Measurements from ENCODE around the gene PKDCC. TPM values are rescaled to one million over a fixed set of nuclear protein-coding genes. Genes with fewer than 3 reads are reported as not detected.

PKDCC gene
- total RNA-seq, 4 donors from 2014 or later = 152 to 246 (median 186) TPM

DNA sequence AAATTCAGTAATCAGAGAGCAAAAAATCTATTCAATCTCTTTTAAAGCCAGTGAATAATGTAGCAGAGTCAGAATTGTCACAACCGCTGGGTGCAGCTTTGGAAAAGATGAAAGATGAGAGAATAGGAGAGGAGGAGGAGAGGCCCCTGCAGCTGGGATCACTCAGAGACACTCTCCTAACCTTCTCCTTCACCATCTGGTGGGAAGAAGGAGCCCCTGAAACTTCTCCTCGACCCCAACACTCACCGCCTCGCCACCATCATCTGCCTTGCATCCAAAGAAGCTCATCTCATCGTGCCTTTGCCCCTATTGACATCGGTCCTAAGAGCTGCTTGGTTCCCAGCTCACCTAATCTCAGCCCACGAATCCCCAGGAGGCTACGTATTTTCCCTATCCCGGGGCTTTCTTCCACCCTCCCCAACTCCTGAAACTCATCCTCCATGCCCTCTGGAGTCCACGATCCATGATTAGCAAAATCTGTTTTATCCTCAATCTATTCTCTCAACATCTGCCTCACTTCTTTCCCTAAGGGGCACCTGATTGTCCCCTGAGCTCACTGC is 58.5 kb downstream of the PKDCC start:
- ATAC-seq = no peak
- in situ Hi-C loops (cut with MboI; ENCODE audit: low sequenced_read_pairs in 4 of 4) (loop anchor here in 1 of 4 donors (10.0 kb wide), 1 partner anchor 258 kb away; the partner anchor contains the start of gene COX7A2L), intact Hi-C loops (cut with DNase I; ENCODE audit: low total_unique reads) (no loop called here)
- H3K36me3 ChIP-seq = no peaks in the 10 kb centered on the region
- H3K27ac ChIP-seq = peak overlapping the region in 1 of 4 donors; percentile 18
- TF ChIP-seq POLR2A (IDR thresholded peaks at IDR 0.05) = no peak
- TF ChIP-seq, protein P1, sequence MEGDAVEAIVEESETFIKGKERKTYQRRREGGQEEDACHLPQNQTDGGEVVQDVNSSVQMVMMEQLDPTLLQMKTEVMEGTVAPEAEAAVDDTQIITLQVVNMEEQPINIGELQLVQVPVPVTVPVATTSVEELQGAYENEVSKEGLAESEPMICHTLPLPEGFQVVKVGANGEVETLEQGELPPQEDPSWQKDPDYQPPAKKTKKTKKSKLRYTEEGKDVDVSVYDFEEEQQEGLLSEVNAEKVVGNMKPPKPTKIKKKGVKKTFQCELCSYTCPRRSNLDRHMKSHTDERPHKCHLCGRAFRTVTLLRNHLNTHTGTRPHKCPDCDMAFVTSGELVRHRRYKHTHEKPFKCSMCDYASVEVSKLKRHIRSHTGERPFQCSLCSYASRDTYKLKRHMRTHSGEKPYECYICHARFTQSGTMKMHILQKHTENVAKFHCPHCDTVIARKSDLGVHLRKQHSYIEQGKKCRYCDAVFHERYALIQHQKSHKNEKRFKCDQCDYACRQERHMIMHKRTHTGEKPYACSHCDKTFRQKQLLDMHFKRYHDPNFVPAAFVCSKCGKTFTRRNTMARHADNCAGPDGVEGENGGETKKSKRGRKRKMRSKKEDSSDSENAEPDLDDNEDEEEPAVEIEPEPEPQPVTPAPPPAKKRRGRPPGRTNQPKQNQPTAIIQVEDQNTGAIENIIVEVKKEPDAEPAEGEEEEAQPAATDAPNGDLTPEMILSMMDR (IDR thresholded peaks at IDR 0.05 in 4 of 5, conservative IDR thresholded peaks at IDR 0.05 in 1 of 5) = no peak
- no peak overlapping the region for H3K4me3 ChIP-seq
- DNase-seq = no peak
- no peaks in the 10 kb centered on the region for H3K27me3 ChIP-seq
- H3K9me3 ChIP-seq = no peaks in the 10 kb centered on the region
- H3K4me1 ChIP-seq = peaks cover 2 to 3% of the 10 kb centered on the region in 2 donors

DNA sequence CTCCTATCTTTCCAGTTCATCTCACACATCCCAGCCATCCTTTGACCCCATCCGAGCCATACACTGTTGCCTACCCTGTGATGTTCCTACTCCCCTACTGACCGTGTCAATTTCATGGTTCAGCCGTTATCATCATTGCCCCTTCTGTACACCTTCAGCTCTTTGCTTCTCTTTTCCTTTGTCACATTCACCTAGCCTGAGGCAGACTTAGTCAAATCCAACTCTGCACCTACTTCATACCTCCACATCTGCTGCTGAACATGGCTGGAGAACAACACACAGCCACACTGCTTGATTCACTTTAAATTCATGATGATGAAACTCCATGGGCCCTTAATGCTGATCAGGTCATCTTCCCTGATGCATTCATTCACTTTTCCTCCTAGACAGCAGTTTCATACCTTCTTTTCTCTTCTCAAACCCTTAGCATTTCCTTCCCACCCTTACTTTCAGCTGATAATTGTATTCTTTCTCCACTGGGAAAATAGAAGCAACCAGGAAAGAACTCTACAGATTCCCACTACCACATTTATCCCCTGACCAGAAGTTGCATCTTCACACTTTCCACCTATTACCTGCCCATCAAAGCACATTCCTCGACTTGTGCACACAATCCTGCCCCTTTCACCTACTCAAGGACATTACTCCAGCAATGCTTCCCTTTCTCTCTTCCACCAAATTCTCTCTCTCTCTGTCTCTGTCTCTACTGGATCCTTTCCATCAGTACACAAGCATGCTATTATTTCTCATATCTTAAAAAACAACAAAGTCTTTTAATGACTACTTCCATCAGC is 59.6 kb downstream of the PKDCC start:
- Histone ChIP-seq H3K9me3 (no peaks in the 10 kb centered on the region), H3K27ac (no peak overlapping the region), H3K4me3 (no peak overlapping the region), H3K27me3 (no peaks in the 10 kb centered on the region), H3K36me3 (no peaks in the 10 kb centered on the region), H3K4me1 (no peaks in the 10 kb centered on the region)
- ATAC-seq (no peak), DNase-seq (no peak)
- intact Hi-C loops (cut with DNase I; ENCODE audit: low total_unique reads) = no loop called here
- in situ Hi-C loops (cut with MboI; ENCODE audit: low sequenced_read_pairs in 4 of 4) = loop anchor here in 1 of 4 donors (10.0 kb wide), 1 partner anchor 257 kb away; the partner anchor contains the start of gene COX7A2L
- TF ChIP-seq, protein P1 (IDR thresholded peaks at IDR 0.05 in 4 of 5, conservative IDR thresholded peaks at IDR 0.05 in 1 of 5) = no peak
- TF ChIP-seq POLR2A (IDR thresholded peaks at IDR 0.05) = no peak

Other genes starting within 250 kb of the PKDCC start
- gene EML4, start 121.3 kb downstream of the PKDCC start, total RNA-seq = 1 to 10 TPM; 3.0 to 5.0 (median 4.6) TPM